ENCODE data around the gene SYMPK.

DNA sequence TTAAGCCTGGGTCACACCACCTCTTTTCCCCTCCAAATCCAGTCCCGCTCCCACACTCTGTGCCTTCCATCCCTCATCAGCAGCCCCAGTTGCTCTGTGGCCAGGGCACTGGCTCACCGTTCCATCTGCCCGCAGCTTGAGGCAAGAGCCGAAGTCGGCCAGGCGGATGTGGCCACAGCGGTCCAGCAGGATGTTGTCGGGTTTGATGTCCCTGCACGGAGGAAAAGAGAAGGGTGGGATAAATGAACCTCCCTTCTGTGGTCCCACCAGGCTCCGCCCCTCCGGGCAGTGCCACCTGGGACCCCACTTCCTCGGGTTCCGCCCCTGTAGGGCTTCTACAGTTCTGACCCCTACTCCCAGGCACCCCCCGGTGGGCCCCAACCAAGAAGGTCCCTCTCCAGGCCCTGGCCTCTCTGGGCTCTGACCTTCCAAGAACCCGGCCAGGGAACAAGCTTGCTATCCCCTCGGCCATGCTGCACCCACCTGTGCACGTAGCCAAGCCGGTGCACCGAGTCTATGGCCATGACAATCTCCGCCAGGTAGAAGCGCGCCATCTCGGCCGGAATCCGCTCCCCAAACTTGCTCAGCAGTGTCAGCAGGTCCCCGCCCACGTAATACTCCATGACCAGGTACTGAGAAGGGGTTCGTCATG lies 84.8 kb downstream of the SYMPK start:
- TF ChIP-seq EZH2 (IDR thresholded peaks at IDR 0.05) (no peak), POLR2AphosphoS5 (IDR thresholded peaks at IDR 0.05; ENCODE audit: borderline replicate concordance, low read depth, low read length) (no peak), FOXP2 (optimal IDR thresholded peaks at IDR 0.05; ENCODE audit: control extremely low read depth, extremely low read length, insufficient read depth) (no peak)

All from SK-N-MC (cell line).